Natural killer cell (primary cell): Measurements from ENCODE around the gene SSTR3. TPM values are rescaled to one million over a fixed set of nuclear protein-coding genes. Genes with fewer than 3 reads are reported as not detected.

Source experiments
- ATAC-seq, 3 donors: fragments of 150-1000 bp in 2 of 3; fragments of 200-7000 bp in 1 of 3; cut with Tn5 transposase; 1 replicate in 1 of 3; 2 replicates in 2 of 3; pipeline ENCODE4 v1.10.0; 2021; ENCODE audit warnings: mild to moderate bottlenecking in 2 of 3, moderate library complexity in 2 of 3
- DNase-seq, 2 donors: peaks; one replicate each; pipeline versions ENCODE4 v3.0.0 to v3.0.0-alpha.2; 2013 to 2021; ENCODE audit warnings: mixed read lengths in 1 of 2
- H3K27ac ChIP-seq: one replicate; pipeline ENCODE4 v1.5.1; 2013; ENCODE audit warnings: mild to moderate bottlenecking, low read length
- H3K27me3 ChIP-seq: one replicate; pipeline ENCODE4 v1.6.1; 2013; ENCODE audit warnings: low read length; ENCODE audit not compliant: control insufficient read depth, insufficient read depth
- H3K36me3 ChIP-seq: one replicate; pipeline ENCODE4 v1.6.1; 2013; ENCODE audit warnings: low read length; ENCODE audit not compliant: control insufficient read depth, insufficient read depth
- H3K4me1 ChIP-seq: one replicate; pipeline ENCODE4 v1.6.1; 2013; ENCODE audit warnings: low read length; ENCODE audit not compliant: control insufficient read depth, insufficient read depth
- H3K4me3 ChIP-seq: one replicate; pipeline ENCODE4 v1.5.1; 2013; ENCODE audit warnings: low read length
- H3K9me3 ChIP-seq: one replicate; pipeline ENCODE4 v1.6.1; 2013; ENCODE audit warnings: low read length; ENCODE audit not compliant: control insufficient read depth, insufficient read depth
- H3K27ac Mint-ChIP-seq, 2 donors: one replicate each; pipeline ENCODE4 v1.8.0; 2022; ENCODE audit warnings: mild to moderate bottlenecking in 2 of 2, mixed read lengths in 2 of 2, moderate library complexity in 1 of 2
- H3K27me3 Mint-ChIP-seq, 2 donors: one replicate each; pipeline ENCODE4 v1.8.0; 2022; ENCODE audit warnings: low read depth in 2 of 2, mixed read lengths in 2 of 2
- H3K36me3 Mint-ChIP-seq: one replicate; pipeline ENCODE4 v1.8.0; 2022; ENCODE audit warnings: mixed read lengths
- H3K4me1 Mint-ChIP-seq, 2 donors: one replicate each; pipeline ENCODE4 v1.8.0; 2022; ENCODE audit warnings: mixed read lengths in 2 of 2
- H3K4me3 Mint-ChIP-seq: one replicate; pipeline ENCODE4 v1.8.0; 2022; ENCODE audit warnings: mild to moderate bottlenecking, moderate library complexity, mixed read lengths
- H3K9me3 Mint-ChIP-seq, 2 donors: one replicate each; pipeline ENCODE4 v1.8.0; 2022; ENCODE audit warnings: mixed read lengths in 2 of 2
- WGBS: methylation state at CpG from one replicate; pipeline ENCODE4 v1.1.7; 2013; ENCODE audit warnings: missing lambda C conversion rate; ENCODE audit not compliant: insufficient coverage; 5-methylcytosine and 5-hydroxymethylcytosine counted together
- intact Hi-C: fragments of 100-400 bp; cut with micrococcal nuclease; formaldehyde crosslinking; loops from one replicate; pipeline ENCODE4 v1.14.2; 2022
- total RNA-seq, 4 donors: library from RNA; stranded (reverse); fragments of 120-200 nt in 1 of 4; gene quantifications; one replicate each; pipeline versions ENCODE4 v1.2.3 to v1.2.4, GENCODE V29; 2013 to 2022
- TF ChIP-seq, protein P1 (sequence below): fragments of 200-600 bp; IDR thresholded peaks from one replicate; pipeline ENCODE4 v1.8.0; 2022; ENCODE audit warnings: antibody characterized with exemption

The SSTR3 gene
- total RNA-seq, 3 donors from 2014 or later (not counting 1 experiment from before 2014, with no cell fraction given): 0.20 to 0.64 (median 0.23) TPM

DNA sequence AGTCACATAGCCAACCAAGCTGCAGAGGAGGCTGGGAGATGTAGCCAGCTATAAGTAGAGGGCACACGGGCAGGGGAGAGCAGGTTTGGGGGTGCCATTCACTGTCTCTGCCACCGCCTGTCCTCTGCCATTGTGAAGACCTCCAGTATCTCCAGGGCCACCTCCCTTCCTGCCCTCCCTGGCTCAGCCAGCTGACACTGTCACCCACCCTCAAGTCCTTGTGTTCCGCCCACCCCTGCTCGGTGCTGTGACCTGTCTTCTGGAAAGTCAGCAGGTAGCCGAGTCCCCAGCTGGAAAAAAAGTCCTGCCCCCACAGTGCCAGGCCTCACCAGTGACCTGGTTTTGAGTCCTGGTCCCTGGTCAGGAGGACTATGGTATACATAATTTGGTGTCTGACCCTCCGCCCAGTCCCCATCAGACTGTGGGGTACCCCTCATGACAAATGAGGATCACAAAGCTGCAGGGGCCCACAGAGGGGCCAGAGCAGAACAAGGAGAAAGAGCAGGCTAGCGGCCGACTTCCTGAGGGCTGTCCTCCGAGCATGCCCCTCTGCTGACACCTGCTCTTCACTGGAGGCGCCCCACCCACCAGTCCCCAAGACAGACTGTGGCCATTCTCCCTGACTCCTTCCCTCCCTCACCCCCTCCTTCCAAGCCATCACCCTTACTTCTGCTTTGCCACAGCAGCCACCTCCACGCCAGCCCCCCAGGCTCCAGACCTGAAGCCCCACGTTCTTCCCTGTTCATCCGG, 55.4 kb downstream of the SSTR3 start:
- Histone ChIP-seq H3K27ac (peak overlapping the region; percentile 92), H3K9me3 (no peaks in the 10 kb centered on the region), H3K4me1 (peaks cover 89% of the 10 kb centered on the region), H3K27me3 (no peaks in the 10 kb centered on the region), H3K36me3 (no peaks in the 10 kb centered on the region), H3K4me3 (no peak overlapping the region)
- intact Hi-C loops: no loop called here
- Mint-ChIP-seq H3K27me3 (no peaks in the 10 kb centered on the region), H3K36me3 (no peaks in the 10 kb centered on the region), H3K4me1 (peaks cover 74 to 82% of the 10 kb centered on the region in 2 donors), H3K9me3 (no peaks in the 10 kb centered on the region), H3K4me3 (peak overlapping the region; percentile 77), H3K27ac (peak overlapping the region; percentile 94 to 97)
- 56% methylated on average over 13 of the region's 13 CpGs for WGBS
- TF ChIP-seq, protein P1, sequence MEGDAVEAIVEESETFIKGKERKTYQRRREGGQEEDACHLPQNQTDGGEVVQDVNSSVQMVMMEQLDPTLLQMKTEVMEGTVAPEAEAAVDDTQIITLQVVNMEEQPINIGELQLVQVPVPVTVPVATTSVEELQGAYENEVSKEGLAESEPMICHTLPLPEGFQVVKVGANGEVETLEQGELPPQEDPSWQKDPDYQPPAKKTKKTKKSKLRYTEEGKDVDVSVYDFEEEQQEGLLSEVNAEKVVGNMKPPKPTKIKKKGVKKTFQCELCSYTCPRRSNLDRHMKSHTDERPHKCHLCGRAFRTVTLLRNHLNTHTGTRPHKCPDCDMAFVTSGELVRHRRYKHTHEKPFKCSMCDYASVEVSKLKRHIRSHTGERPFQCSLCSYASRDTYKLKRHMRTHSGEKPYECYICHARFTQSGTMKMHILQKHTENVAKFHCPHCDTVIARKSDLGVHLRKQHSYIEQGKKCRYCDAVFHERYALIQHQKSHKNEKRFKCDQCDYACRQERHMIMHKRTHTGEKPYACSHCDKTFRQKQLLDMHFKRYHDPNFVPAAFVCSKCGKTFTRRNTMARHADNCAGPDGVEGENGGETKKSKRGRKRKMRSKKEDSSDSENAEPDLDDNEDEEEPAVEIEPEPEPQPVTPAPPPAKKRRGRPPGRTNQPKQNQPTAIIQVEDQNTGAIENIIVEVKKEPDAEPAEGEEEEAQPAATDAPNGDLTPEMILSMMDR: no peak
- DNase-seq (no peak), ATAC-seq (no peak)

DNA sequence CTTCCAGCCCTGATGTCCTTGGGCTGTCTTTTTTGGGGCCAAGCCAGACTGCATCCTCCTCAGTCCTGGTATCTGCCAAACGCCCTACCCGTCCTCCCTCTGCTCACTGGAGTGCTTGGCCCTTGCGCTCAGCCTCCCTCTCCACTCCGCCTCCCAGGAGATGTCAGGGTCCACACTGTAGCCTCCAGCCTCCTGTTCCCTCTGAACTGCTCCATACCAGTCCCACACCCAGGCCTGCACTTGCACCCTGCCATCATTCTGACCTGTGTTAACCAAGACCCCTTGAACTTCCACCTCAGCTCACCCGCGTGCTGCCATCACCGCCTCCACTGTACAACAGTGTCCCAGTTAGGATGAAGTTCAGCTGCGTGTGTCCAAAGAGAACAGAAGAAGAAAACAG, 56.3 kb downstream of the SSTR3 start:
- intact Hi-C loops: no loop called here
- Mint-ChIP-seq H3K9me3 (no peaks in the 10 kb centered on the region), H3K27me3 (no peaks in the 10 kb centered on the region), H3K27ac (peak overlapping the region; percentile 94 to 97), H3K36me3 (no peaks in the 10 kb centered on the region), H3K4me3 (peak overlapping the region; percentile 23), H3K4me1 (peaks cover 74 to 83% of the 10 kb centered on the region in 2 donors)
- no peaks in the 10 kb centered on the region for H3K9me3 ChIP-seq
- no peaks in the 10 kb centered on the region for H3K27me3 ChIP-seq
- H3K27ac ChIP-seq: peak overlapping the region; percentile 92
- no peak overlapping the region for H3K4me3 ChIP-seq
- ATAC-seq (no peak), DNase-seq (no peak)
- H3K4me1 ChIP-seq: peaks cover 80% of the 10 kb centered on the region
- TF ChIP-seq, protein P1: no peak
- H3K36me3 ChIP-seq: no peaks in the 10 kb centered on the region
- WGBS: 94% methylated on average over 7 of the region's 8 CpGs

DNA sequence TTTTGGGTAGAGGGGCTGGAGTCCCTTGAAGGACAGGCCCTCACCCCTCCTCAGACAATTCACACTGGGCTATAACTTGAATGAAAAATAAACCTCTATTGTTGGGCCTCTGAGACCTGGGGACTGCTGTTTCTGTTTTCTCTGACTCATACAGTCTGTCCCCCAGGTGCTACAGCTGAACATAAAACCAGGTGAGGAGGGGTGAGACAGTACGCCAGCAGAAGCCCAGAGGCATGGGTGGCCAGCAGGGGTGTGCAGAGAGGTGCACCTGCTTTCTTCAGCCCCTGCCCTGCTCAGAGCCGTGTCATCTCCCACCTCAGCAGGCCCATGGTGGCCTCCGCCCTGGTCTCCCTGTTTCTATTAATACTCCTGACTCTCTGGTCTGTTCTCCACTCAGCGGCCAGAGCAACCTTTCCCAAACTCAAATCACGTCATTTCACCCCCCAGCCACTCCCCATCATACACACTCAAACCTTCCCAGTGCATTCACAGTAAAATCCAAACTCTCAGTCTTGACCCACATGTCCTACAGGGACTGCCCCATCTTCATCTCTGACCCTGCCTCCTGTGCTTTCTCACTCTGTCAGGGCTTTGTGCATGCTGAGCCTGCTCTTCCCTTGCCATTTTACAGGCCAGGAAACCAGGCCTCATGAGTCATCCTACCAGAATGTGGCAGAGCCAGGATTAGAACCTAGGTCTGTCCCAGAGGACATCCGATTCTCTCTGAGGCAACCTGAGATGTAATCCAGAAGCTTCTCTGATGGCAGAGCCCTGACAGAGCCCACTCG, 57.2 kb downstream of the SSTR3 start:
- H3K36me3 Mint-ChIP-seq: no peaks in the 10 kb centered on the region
- Histone ChIP-seq H3K36me3 (no peaks in the 10 kb centered on the region), H3K27ac (peak overlapping the region; percentile 7), H3K27me3 (no peaks in the 10 kb centered on the region), H3K4me1 (peaks cover 78% of the 10 kb centered on the region), H3K4me3 (no peak overlapping the region), H3K9me3 (no peaks in the 10 kb centered on the region)
- WGBS: 73% methylated on average over 7 of the region's 7 CpGs
- TF ChIP-seq, protein P1: no peak
- ATAC-seq: no peak
- no peak for DNase-seq
- peak overlapping the region; percentile 40 for H3K4me3 Mint-ChIP-seq
- peak overlapping the region; percentile 94 to 97 for H3K27ac Mint-ChIP-seq
- no peaks in the 10 kb centered on the region for H3K27me3 Mint-ChIP-seq
- intact Hi-C loops: no loop called here
- H3K9me3 Mint-ChIP-seq: peaks cover 0 to 2% of the 10 kb centered on the region in 2 donors
- peaks cover 76 to 85% of the 10 kb centered on the region in 2 donors for H3K4me1 Mint-ChIP-seq

Other genes starting within 250 kb of the SSTR3 start
- gene TST, start 193.0 kb downstream of the SSTR3 start, total RNA-seq: 1 to 10 TPM; 3.1 to 4.9 (median 4.3) TPM
- gene MPST, start 192.7 kb downstream of the SSTR3 start, total RNA-seq: 10 to 100 TPM; 21.4 to 23.9 (median 22.9) TPM
- gene KCTD17, start 160.7 kb downstream of the SSTR3 start, total RNA-seq: 10 to 100 TPM; 21.3 to 29.4 (median 22.9) TPM
- 1 to 10 TPM; 1.1 to 4.7 (median 3.4) TPM for gene TMPRSS6, start 102.8 kb downstream of the SSTR3 start, total RNA-seq
- gene IL2RB, start 62.6 kb downstream of the SSTR3 start, total RNA-seq: 1,000 to 10,000 TPM in 2 of 3 donors, 100 to 1,000 TPM in 1; 905 to 1,386 (median 1,021) TPM
- 10 to 100 TPM in 1 of 3 donors, 1 to 10 TPM in 2; 6.0 to 10.3 (median 6.7) TPM for gene C1QTNF6, start 24.2 kb downstream of the SSTR3 start, total RNA-seq
- gene RAC2, start 31.8 kb upstream of the SSTR3 start, total RNA-seq: 100 to 1,000 TPM; 647 to 744 (median 741) TPM
- 100 to 1,000 TPM; 219 to 260 (median 249) TPM for gene CYTH4, start 70.0 kb upstream of the SSTR3 start, total RNA-seq
- under 1 TPM; 0.33 to 0.49 (median 0.36) TPM for gene ELFN2, start 215.0 kb upstream of the SSTR3 start, total RNA-seq